ENCODE results near the gene CHD3.
A peak's percentile ranks its signal among the peaks of the same experiment; 100 is the strongest.
"Not testable (repeated sequence)": the region's sequence is repeated elsewhere in the genome, so short reads cannot be mapped to it uniquely, and the experiment has no call there.

Gene CHD3

DNA sequence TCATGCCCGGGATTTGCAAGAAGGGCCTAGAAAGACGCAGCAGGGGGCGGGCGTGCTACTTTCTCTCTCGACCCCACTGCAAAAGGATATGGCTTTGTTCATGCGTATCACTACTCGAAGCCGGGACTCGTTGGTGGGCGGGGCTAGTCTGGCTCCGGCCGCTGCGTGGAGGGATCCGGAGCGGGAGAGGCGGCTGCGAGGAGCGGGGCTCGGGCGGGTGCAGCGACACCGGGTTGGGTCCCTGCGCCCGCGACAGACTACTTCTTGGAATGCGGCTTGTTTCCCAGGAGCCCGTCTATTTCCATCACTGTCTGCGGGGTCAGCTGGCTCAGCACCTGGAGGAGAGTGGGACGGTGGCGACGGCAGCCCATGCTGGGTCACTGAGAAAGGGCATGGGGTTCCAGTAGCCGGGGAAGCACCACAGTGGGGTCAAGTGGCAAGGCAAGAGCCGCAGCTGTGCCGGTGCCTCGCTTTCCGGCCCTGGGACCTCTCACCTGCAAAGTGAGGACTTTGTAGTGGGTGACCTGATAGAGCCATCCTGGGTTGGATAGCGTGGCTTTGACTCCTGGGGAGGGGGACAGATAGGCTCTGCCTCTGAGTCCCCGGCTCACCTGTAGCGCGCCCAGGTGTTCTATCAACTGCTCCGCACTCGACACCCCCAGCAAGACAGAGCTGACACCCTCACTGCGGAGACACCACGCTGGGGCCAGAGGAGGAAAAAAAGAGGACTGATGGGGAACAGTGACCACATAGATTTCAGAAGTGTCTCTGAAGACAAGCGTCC lies 34.4 kb downstream of the CHD3 start:
- intact Hi-C loops (cut with DNase I) = no loop called here
- peak; percentile 75 to 98 (median 85) for DNase-seq

DNA sequence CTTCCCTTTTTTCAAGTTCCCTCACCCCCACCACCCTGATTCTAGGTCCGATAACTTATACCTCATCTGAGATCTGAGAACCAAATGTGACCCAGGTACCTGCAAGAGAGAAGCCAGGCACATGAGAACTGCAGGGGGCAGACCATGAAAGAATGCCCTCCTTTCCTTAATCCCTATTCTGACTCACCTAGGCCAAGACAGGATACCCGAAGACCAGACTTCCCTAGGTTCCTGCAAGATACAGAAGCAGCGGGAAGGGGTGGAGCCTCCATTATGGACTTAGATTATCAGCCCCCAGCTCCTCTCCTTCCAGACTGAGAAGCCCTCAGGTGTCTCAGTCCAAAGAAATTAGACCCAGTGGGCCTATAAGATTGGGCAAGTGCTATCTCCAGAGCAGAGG lies 39.0 kb downstream of the CHD3 start:
- intact Hi-C loops (cut with DNase I) = no loop called here
- DNase-seq = peak in 1 of 10 donors; percentile 45

DNA sequence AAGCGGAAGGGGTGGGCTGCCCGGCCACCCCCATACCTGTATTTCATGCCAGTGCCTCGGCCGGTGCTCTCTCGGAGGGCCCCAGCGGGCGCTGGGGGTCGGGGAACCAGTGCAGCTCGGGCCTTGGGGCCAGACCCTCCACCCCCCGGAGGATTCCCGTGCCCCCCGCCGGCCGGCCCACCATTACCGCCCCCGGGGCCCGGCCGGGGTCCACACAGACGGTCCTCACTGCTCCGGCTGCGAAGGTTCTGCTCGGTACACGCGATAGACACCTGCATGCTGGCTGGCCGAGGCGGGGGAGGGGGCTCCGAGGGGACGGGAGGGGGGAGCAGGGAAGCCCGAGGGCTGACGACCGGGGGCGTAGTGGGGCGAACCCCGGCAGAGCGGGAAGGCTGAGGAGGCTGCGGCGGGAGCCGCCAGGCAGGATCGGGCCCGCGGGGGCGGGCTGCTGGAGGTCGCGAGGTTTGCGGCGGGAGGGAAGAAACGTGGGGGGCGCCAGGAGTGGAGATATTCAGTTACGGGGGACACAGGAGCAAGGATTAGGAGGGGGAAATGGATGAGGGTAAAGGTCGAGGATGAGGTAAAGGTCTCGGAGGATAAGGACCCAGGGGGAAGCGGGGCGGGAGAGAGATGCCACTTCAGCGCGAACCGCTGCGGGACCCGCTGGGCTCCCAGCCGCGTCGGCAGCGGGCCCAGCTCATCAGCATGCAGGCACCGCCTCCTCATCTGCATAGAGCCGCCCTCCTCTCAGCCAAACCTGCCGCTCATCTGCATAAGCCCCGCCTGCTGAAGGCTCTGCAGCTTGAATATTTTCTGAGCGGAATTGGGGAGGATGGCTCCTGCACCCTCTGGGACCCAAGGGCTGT lies 40.8 kb downstream of the CHD3 start, which contains the start of gene KCNAB3:
Gene KCNAB3 (minus strand): TSS at position 699 of the 866 bp plus-strand sequence. CDS start 421 bp downstream, at position 278.
- DNase-seq = peak; percentile 49 to 98 (median 78)
- intact Hi-C loops (cut with DNase I) = loop anchor here (5.0 kb wide), 1 partner anchor 87 kb away; no protein-coding TSS in a partner anchor

DNA sequence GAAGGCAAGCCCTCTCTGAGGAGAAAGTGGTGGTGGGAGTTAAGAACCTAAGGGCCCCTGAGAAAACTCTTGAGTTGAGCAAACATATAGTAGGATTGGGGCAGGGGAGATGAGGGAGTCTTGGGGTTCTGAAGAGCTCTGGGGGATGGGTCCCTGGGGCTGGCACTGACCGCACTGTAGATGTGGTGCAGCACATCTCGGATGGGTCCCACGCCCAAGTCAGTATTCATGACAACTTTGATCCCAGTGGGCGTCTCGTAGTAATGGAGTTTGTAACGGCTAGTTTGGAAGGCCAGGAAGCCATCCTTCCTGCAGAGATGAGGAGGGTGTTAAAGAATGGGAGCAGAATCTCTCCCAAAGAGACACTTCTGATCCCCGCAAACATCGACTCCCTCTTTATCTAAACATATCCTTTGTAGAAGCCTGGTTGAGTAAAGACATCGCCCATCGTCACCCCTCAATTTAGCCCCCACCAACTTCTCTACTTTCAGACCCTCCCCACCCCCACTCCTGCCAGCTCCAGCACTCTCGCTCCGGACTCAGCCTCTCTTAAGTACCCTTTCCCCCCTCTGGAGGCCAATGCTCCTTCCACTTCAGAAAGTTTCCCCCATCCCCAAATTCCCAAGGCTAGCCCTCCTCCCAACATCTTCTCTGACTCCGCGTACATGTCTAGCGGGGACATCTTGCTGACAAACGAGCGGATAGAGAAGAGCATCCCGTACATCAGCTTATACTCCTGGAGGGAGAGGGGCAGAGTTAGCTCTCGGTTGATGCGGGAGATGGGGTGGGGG lies 42.4 kb downstream of the CHD3 start:
- intact Hi-C loops (cut with DNase I) = loop anchor here (5.0 kb wide), 1 partner anchor 89 kb away; no protein-coding TSS in a partner anchor
- peak in 1 of 10 donors; percentile 18 for DNase-seq

DNA sequence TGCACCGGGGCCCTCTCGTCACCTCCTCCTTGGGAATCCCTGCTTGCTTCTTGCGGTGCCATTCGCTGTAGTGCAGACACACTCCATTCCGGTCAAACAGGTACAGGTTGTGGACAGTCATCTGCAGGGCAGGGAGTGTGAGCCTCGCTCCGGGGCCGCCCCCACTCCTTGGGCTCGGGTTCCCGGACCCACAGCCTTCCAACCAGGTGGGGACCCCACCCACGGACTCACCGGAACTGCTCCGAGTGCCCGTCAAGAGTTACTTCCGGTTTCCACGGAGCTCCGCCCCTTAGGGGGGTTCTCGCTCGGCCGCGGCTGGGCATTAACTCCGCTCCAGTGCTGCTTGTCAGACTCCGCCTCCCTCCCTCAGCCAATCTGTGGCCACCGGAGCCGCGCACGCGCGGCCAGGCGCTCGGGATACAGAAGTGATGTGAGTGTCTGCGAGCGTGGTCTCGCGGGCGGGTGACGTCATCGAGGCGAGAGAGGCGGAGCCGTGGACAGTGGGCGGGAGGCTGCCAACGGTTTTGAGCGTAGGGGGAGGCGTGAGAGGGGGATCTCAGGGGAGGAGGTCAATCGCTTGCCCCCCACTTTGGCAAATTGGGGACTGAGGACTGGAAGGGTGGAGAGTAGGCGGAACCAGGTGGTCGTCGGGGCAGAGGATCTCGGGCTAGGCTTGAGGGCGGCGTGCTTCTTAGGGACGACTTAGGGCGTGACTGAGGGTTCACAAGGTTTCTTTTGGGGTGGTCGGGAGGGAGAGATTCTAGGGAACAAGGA lies 43.3 kb downstream of the CHD3 start, which contains the start of the genes CNTROB and TRAPPC1:
Gene CNTROB (plus strand): TSS at position 498 of the 774 bp plus-strand sequence. CDS start 874 bp downstream, outside the sequence.
Gene TRAPPC1 (minus strand): TSS at position 238 of the 774 bp plus-strand sequence. CDS start 117 bp downstream, at position 121.
- peak; percentile 100 for DNase-seq
- intact Hi-C loops (cut with DNase I) = loop anchor here (1.0 to 5.0 kb wide), 2 partner anchors 17 to 90 kb away; no protein-coding TSS in a partner anchor

DNA sequence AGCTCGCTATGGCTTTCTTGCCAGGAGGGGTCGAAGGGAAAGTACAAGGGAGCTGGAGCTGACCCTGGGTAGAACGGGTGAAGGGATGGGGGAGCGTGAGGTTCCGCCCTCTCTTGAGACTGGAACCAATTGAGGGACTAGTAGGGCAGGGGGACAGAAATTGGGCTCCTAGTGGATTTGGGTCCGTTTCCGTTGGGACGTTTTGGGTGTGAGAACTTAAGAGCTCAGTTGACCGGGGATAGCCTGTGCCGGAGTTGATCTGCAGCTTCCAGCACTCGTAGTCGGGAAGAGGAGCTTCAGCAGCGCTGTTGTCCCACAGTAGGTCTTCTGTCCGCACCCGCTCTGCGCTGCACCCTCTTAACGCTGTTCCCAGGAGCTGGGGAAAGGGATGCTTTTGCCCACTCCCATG lies 43.9 kb downstream of the CHD3 start:
- DNase-seq = peak in 1 of 10 donors; percentile 66
- intact Hi-C loops (cut with DNase I) = loop anchor here (1.0 to 5.0 kb wide), 2 partner anchors 17 to 90 kb away; no protein-coding TSS in a partner anchor

DNA sequence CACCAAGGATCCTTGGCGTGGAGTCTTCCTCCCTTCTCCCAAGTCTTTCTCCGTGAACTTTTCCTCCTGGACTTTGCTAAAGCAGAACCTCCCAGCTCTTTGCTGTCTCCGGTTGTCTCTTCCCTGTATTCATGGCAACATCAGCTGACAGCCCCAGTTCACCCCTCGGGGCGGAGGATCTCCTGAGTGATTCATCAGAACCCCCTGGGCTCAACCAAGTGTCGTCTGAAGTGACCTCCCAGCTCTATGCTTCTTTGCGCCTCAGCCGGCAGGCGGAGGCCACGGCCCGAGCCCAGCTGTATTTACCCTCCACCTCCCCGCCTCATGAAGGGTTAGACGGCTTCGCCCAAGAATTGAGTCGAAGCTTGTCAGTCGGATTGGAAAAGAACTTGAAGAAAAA lies 44.4 kb downstream of the CHD3 start:
- DNase-seq = peak in 1 of 10 donors; percentile 77
- intact Hi-C loops (cut with DNase I) = loop anchor here (1.0 to 5.0 kb wide), 2 partner anchors 18 to 91 kb away; no protein-coding TSS in a partner anchor

DNA sequence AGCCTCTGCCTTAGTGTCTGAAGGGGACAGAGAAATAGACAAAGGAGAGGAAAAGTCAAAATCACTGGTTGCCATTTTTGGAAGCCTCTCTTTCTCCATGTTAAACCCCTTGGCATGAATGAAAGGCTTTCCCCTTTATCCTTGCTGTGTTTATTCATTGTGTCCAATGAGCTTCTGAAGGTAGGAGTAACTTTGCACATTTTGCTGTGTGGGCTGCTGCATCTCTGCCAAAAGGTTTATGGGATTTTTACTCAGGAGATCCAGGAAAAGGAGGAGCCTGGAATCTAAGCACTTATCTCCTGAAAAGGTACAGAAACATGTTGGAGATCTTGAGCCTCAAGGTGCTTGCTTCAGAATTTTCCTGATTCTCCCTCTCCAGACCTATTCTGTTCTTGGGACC lies 47.3 kb downstream of the CHD3 start:
- intact Hi-C loops (cut with DNase I) = no loop called here
- peak in 1 of 10 donors; percentile 39 for DNase-seq

DNA sequence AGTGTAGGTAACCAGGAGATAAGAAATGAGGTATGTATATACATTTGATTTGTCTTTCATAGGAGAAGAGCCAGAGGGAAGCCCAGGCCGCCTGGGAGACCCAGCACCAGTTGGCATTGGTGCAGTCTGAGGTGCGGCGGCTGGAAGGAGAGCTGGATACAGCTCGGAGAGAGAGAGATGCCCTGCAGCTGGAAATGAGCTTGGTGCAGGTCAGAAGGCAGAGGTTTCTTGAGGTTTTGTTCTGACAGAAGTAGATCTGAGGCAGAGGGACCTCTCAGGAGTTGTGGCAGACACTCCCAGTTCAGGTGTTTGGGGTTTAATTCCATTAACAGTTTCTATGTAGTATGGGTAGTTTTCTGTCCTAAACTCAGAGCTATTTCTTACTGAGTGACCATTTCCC lies 51.4 kb downstream of the CHD3 start:
- DNase-seq = peak in 1 of 10 donors; percentile 20
- intact Hi-C loops (cut with DNase I) = no loop called here

DNA sequence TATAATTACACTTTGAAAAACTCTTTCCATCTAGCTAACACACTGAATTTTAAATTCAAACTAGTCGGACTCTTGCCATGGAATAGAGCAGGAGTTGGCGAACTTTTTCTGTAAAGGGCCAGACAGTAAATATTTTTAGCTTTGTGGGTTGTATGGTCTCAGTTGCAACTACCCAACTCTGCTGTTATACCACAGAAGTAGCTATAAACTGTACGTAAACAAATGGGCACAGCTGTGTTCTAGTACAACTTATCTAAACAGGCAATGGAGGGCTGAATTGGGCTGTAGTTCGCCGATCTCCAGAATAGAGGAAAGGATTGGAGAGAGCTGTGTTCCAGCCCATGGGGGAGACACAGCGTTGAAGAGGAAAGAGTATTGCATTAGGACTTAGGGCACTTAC lies 52.2 kb downstream of the CHD3 start:
- no peak for DNase-seq
- intact Hi-C loops (cut with DNase I) = no loop called here

DNA sequence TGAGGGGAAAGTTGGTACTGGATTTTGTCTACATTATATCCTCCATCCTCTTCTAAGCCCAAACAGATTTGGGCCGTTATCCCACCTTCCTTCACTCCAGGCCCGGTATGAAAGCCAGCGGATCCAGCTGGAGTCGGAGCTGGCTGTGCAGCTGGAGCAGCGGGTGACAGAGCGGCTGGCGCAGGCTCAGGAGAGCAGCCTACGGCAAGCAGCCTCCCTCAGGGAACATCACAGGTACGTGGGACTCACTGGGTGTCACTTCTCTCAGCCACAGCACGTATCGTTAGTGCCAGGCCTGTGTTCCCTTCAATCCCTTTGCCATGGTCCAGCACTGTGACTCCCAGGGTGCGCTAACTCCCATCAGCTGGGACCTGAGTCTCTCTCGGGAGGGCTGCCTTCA lies 54.7 kb downstream of the CHD3 start:
- DNase-seq = peak in 1 of 10 donors; percentile 25
- intact Hi-C loops (cut with DNase I) = no loop called here

DNA sequence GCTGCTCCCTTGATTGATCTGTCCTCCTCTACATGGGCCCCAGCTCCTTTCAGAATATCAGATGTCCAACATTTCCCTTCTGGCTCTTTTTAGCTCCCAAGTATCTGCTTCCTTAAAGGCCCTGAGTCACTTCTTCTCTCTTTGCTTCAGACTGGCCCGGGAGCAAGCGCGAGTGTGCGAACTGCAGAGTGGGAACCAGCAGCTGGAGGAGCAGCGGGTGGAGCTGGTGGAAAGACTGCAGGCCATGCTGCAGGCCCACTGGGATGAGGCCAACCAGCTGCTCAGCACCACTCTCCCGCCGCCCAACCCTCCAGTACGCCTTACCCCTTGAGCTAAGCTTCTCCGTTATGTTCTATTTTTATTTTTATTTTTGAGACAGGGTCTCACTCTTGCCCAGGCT lies 55.7 kb downstream of the CHD3 start:
- DNase-seq = peak in 1 of 10 donors; percentile 69
- intact Hi-C loops (cut with DNase I) = no loop called here

DNA sequence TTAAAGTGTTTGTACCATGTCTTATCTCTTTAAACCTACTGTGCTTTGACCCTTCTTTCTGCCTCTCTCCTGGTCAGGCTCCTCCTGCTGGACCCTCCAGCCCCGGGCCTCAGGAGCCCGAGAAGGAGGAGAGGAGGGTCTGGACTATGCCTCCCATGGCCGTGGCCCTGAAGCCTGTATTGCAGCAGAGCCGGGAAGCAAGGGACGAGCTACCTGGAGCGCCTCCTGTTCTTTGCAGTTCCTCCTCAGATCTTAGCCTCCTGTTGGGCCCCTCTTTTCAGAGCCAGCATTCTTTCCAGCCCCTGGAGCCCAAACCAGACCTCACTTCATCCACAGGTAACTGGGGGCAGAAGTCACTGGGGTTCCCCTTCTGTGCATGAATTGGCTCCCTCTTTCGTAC lies 57.1 kb downstream of the CHD3 start:
- DNase-seq = peak in 1 of 10 donors; percentile 70
- intact Hi-C loops (cut with DNase I) = no loop called here

DNA sequence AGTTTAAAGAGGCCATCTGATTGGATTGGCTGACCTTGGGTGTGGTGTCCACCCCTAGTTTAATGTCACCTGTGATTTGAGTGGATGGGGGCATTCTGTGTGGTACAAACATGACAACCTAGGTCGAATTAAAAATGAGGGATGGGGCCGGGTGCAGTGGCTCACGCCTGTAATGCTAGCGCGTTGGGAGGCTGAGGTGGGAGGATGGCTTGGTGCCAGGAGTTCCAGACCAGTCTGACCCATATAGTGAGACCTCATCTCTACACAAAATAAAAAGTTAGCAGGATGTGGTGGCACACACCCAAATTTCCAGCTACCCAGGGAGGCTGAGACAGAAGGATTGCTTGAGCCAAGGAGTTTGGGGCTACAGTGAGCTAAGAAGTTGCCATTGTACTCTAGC lies 57.9 kb downstream of the CHD3 start:
- intact Hi-C loops (cut with DNase I) = no loop called here
- peak in 1 of 10 donors; percentile 56 for DNase-seq

DNA sequence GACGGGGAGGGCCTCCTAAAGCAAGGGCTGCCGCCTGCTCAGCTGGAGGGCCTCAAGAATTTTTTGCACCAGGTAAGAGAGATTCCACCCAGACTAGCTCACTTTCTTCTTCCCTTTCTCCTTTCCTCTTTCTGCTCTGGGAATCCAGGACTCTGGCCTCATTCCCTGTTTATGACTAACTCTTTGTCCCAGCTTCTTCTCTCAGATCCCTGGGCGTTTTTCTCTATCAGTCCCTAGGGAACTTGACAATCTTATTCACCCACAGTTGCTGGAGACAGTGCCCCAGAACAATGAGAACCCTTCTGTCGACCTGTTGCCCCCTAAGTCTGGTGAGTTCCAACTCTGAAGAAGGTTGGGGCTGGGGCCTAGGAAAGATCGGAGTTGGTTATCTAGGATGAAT lies 59.1 kb downstream of the CHD3 start:
- intact Hi-C loops (cut with DNase I) = no loop called here
- peak in 1 of 10 donors; percentile 43 for DNase-seq

DNA sequence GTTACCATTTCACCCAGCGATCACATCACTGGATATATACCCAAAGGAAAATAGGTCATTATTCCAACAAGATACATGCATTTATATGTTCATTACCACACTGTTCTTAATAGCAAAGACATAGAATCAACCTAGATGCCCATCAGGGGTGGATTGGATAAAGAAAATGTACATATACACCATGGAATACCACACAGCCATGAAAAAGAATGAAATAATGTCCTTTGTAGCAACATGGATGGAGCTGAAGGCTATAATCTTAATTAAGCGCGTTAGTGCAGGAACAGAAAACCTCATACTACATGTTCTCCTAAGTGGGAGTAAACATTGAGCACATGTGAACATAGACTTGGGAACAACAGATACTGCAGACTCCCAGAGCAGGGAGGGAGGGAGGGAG lies 62.0 kb downstream of the CHD3 start:
- no peak for DNase-seq
- intact Hi-C loops (cut with DNase I) = no loop called here

DNA sequence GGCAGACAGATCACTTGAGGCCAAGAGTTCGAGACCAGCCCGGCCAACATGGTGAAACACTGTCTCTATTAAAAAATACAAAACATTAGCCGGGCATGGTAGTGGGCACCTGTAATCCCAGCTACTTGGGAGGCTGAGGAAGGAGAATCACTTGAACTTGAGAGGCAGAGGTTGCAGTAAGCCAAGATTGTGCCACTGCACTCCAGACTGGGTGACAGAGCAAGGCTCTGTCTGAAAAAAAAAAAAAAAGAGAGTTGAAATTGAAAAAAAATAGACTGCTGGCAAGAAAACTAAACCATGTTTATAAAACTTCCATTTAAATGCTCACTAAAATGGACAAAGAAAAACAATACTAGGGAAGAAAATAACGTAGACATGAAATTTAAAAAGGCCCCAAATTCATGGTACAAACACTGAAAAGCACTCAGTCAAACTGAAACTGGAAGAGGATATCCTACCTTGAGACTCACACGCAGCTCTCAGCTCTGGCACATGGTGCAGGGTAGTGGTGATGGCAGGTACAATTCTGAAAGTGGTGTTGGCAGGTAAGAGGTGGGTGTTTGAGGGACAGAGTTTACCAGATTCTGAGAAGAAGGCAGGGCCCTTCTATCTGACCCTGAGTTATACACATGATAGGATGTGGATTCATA lies 62.7 kb downstream of the CHD3 start:
- intact Hi-C loops (cut with DNase I) = no loop called here
- no peak for DNase-seq

DNA sequence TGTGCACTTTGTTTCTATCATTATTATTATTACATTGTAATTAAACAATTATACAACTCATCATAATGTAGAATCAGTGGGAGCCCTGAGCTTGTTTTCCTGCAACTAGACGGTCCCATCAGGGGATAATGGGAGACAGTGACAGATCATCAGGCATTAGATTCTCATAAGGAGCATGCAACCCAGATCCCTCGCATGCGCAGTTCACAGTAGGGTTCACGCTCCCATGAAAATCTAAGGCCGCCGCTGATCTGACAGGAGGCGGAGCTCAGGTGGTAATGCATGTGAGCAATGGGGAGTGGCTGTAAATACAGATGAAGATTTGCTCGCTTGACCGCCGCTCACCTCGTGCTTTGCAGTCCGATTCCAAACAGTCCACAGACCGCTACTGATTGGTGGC lies 64.7 kb downstream of the CHD3 start:
- intact Hi-C loops (cut with DNase I); DNase-seq: not testable (repeated sequence)
